Kidney glomerular epithelial cell (primary cell): ENCODE measurements around the gene TXNDC15.
"Not testable (repeated sequence)": the region's sequence is repeated elsewhere in the genome, so short reads cannot be mapped to it uniquely, and the experiment has no call there.

Source experiments
- DNase-seq: peaks from one replicate; lab custom pipeline; 2025; lab: John Stamatoyannopoulos, UW

TXNDC15 gene

DNA sequence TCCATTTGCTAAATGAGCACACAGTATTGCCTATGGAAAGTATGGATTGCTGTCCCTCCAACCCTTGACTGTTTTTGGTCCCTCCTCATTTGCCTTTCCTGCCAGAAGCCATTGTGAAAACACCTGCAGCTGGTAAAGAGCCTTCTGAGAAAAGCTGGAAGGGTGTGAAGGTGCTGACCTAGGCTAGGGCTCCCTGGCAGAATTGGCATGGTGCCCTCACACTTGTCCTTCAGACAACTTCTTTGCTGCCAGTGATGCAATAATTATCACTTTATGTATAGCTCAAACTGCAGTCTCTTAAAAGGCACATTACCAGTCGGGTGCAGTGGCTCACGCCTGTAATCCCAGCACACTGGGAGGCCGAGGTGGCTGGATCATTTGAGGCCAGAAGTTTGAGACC, 4.2 kb downstream of the TXNDC15 start:
- no peak for DNase-seq

DNA sequence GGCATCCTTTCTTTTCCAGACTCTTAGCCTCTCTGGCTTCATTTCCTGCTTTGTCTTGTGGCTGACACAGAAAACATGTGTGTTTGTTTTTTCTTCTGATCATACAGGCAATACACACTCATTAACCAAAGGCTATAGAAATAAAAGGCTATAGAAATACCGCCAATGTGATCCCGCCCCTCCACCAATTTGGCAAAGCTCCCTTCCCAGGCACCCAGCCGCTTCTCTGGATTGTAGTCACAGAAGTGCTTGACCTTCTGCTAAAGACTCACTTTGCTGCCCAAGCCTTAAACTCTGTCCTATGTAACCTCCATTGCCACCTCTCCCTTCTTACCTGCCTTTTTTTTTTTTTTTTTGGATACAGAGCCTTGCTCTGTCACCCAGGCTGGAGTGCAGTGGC, 5.3 kb downstream of the TXNDC15 start:
- DNase-seq, result no peak

DNA sequence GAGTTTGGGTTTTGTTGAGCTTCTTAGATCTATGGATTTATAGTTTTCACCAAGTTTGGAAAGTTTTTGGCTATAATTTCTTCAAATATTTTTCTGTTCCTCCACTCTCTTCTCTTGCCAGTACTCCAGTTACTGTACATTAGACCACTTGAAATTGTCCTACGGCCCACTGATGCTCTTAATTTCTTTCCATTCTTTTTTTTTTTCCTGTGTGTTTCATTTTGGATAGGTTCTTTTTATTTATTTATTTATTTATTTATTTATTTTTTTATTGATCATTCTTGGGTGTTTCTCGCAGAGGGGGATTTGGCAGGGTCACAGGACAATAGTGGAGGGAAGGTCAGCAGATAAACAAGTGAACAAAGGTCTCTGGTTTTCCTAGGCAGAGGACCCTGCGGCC, 6.8 kb downstream of the TXNDC15 start:
- not testable (repeated sequence) for DNase-seq

DNA sequence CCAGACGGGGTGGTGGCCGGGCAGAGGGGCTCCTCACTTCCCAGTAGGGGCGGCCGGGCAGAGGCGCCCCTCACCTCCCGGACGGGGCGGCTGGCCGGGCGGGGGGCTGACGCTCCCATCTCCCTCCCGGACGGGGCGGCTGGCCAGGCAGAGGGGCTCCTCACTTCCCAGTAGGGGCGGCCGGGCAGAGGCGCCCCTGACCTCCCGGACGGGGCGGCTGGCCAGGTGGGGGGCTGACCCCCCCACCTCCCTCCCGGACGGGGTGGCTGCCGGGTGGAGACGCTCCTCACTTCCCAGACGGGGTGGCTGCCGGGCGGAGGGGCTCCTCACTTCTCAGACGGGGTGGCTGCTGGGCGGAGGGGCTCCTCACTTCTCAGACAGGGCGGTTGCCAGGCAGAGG, 7.5 kb downstream of the TXNDC15 start:
- not testable (repeated sequence) for DNase-seq

DNA sequence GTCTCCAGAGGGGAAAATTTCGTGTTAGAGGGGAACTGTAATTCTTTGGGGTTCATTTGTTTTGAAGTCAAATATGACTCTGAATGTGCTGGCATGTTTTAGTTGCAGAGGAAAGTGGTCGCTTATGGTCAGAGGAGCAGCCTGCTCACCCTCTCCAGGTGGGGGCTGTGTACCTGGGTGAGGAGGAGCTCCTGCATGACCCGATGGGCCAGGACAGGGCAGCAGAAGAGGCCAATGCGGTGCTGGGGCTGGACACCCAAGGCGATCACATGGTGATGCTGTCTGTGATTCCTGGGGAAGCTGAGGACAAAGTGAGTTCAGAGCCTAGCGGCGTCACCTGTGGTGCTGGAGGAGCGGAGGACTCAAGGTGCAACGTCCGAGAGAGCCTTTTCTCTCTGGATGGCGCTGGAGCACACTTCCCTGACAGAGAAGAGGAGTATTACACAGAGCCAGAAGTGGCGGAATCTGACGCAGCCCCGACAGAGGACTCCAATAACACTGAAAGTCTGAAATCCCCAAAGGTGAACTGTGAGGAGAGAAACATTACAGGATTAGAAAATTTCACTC, 13.5 kb downstream of the TXNDC15 start:
- DNase-seq, result no peak

DNA sequence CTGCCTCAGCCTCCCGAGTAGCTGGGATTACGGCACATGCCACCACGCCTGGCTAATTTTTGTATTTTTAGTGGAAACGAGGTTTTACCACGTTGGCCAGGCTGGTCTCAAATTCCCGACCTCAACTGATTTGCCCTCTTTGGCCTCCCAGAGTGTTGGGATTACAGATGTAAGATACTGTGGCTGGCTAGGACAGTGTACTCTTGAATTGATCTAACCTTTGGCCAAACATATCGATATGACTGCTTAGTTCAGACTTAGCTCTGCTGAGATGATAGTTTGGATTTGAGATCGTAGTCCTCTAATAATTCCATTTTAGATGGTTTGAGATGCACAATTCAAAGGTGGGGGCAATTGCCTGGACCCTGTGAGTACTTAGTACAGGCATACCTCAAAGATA, 15.2 kb downstream of the TXNDC15 start:
- DNase-seq, result no peak

DNA sequence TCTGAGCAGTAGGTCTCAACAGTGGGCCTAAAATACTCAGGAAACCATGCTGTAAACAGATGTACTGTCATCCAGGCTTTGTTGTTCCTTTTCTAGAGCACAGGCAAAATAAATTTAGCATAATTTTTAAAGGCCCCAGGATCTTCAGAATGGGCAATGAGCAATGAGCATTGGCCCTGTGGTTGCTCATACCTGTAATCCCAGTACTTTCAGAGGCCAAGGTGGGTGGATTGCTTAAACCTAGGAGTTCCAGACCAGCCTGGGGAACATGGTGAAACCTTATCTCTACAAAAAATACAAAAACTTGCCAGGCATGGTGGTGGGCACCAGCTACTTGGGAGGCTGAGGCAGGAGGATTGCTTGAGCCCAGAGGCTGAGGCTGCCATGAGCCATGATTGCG, 17.3 kb downstream of the TXNDC15 start:
- DNase-seq, result no peak

DNA sequence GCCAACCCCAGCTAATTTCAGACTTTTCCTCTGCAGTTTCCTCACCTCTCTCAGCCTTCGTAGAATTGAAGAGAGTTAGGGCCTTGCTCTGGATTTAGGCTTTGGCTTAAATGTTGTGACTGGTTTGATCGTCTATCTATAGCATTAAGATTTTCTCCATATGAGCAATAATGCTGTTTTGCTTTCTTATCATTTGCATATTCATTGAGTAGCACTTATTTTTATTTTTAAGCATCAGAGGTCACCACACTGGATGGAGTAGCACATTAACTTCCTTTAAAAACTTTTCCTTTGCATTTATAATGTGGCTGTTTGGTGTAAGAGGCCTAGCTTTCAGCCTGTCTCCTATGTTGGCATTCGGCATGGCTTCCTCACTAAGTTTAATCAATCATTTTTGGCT, 18.1 kb downstream of the TXNDC15 start:
- DNase-seq, result no peak

DNA sequence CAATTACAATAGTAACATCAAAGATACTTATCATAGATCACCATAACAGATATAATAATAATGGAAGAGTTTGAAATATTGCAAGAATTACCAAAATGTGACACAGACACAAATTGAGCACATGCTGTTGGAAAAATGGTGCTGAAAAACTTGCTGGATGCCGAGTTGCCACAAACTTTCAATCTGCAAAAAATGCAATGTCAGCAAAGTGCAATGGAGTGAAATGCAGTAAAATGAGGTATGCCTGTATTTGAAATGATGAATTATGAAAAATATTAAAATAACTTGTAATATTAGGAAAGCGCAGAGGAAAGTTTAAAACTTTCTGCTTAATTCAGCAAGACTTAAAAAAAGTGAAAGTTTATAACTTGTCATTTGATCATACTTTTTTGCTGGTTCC, 18.8 kb downstream of the TXNDC15 start:
- no peak for DNase-seq

DNA sequence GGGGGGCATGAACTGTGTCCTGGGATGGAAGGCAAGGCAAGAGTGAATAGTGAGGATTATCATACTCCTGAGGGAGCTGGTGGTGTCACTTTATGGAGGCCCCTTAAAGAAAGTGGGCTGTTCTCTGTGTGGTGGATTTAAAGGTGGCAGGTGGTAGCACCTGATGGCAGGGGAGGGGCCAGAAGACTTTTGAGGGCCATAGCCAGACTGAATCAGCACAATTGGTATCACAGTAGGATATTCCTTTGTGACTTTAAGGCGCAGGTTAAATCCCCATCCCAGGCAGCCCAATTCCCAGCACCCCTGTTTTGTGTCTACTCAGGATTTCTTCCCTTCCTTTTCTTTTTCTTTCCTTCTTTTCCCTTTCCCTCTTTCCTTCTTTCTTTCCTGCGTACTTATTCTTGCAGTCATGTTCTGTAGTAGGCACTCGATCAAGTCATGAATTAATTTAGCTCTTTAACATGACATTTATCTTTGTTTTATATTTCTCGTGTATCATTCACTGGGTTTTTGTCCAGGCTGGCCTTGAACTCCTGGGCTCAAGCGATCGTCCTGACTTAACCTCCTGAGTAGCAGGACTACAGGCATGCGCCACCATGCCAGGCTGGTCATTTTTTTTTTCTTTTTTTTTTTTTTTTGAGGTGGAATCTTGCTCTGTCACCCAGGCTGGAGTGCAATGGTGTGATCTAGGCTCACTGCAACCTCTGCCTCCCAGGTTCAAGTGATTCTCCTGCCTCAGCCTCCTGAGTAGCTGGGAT, 19.8 kb downstream of the TXNDC15 start:
- DNase-seq, result no peak

DNA sequence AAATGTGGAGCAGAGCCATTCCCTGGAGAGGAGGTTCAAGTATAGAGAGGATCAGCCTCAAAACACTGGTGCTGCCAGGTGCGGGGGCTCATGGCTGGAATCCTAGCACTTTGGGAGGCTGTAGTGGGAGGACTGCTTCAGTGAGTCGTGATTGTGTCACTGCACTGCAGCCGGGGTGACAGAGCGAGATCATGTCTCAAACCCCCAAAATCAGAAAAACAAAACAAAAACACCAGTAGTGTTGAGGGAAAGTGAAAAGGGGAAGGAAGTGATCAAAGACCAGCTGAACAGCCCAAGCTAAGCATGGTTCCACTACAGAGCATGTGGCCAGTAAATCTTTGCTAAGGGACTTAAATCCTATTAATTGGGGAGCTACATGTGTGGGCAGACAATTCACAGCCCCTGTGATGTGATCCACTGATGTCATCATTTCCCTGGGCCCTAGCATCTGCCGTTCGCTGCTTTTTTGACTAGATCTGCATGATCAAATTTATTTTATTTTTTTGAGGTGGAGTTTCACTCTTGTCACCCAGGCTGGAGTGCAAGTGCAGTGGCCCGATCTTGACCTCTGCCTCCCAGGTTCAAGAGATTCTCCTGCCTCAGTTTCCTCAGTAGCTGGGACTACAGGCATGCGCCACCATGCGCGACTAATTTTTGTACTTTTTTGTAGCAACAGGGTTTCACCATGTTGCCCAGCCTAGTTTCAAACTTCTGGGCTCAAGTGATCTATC, 28.1 kb downstream of the TXNDC15 start:
- DNase-seq, result no peak

DNA sequence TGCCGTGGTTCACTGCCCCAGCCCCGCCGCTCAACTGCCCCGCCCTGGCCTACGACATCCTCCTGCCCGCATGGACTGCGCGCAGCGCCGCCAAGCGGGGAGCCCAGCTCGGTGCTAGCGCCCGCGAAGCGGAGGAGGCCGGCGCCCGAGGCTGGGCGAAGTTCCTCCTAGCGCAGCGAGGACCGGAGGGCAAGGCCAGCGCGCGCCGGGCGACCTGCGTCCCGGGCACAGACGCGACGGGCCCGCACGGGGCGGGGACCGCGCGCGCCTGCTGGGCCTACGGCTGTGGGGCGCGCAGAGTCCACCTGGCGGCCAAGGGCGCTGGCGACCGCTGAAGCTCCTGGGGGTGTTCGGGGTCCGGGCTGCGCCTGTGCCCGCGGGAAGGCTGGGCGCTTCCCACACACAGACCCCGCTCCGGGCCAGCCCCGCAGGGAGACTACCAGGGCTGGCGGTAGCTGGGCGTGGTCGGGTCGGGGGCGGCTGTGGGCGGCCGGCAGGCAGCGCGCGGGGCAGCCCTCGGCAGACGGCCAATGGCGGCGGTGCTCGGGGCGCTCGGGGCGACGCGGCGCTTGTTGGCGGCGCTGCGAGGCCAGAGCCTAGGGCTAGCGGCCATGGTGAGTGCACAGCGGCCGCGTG, 30.6 kb downstream of the TXNDC15 start, which contains the start of gene PCBD2:
Gene PCBD2, plus strand, starts transcription at position 522 of the 636 bp plus-strand sequence. Its CDS starts 9 bp downstream, at position 531.
- peak; percentile 69 for DNase-seq

DNA sequence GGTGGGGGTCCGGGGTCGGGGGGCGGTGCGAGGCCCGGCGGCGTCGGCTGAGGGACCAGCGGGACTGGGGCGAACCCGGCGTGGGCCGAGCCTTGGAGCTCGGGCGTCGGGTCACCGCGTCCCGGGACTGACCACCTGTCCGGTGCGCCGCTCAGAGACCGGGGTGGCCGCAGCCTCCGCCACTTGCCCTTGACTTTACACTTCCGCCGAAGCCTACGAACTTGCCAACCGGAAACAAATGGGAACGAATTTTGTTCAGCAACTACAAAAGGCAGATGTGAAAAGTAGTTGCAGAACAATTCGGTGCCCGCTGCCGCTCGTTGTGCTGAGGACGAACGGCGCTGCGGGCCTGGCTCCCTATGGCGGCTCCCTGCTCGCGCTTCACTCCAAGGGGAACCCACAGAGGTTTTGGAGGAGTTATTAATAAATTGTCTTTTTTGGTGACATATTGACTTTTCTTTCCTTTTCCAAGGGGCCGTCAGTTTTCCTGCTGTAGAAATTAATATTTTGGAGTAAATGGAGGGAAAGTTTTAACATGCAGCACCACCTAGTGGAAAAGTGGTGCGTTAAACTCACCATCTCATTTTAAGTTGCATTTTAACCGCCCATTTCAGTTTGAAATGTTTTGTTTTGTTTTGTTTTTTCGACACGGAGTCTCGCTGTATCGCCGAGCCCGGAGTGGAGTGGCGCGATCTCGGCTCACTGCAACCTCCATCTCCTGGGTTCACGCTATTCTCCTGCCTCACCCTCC, 31.2 kb downstream of the TXNDC15 start:
- DNase-seq, result peak; percentile 84

DNA sequence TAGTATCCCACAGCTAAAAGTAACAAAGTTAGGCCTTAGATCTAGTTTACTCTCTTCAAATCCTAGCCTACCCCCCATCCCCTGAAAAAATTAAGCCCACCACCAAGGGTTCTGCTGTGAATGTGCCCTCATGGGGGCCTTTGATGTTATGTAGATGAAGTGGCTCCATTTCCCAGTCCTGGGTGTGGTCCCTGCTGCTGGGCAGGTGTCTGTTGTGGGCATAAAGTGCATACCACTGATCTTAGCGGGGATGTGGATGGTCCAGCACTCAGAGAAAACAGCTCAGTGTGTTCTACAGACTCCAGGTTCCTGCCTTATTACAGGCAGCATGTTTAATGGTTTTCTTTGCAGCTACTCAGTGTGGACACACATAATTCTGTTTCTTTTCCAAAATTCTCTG, 32.6 kb downstream of the TXNDC15 start:
- no peak for DNase-seq

DNA sequence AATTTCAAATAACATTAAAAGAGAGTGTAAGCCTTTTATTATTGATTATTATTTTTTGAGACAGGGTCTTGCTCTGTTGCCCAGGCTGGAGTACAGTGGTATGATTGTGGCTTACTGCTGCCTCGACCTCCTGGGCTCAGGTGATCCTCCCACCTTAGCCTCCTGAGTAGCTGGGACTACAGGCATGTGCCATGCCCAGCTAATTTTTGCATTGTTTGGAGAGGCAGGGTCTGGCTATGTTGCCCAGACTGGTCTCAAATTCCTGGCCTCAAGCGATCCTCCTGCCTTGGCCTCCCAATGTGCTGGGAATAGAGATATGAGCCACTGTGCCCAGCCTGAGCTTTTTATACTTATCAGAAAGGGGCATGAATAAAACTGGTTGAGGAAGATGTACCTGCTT, 36.6 kb downstream of the TXNDC15 start:
- not testable (repeated sequence) for DNase-seq

DNA sequence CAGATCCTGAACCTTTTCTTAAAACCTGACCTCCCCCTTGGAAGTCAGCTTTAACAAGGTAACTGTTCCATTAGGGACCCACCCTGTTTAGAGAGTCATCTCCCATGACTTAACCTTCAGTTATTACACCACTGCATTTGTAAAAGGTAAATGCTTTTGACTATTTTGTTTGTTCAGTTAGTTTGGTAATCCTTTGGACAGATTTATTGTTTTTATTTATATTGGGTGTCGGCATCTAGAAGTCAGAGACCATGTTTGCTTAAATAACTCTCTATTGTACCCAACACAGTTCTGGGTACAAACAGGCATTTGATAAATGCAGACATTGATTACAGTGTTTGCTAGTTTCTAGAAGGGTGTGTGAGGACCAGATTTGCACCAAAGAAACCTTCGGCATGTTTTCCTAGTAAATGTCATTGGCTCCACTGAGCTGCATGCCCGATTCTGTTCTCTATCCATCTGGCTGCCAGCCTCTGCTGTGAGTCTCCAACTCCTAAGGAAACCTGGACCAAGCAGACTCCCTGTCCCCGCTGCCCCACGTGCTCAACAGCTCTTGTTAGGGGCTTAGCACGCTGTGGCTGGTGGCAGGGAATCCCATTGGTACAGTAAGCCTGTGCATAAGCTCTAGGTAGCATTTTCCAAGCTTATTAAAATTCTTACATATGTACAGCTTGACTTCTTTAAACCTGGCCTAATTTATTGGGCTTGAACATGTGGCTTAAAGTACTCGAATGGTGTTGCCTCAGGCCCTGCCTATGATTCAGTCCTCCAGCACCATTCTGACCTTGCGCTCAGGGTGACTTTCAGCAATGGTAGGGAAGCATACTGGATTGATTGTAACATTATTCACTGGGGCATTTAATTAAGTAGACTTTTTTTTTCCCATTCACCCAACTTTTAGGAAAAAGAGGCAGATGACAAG, 37.4 kb downstream of the TXNDC15 start:
- no peak for DNase-seq

DNA sequence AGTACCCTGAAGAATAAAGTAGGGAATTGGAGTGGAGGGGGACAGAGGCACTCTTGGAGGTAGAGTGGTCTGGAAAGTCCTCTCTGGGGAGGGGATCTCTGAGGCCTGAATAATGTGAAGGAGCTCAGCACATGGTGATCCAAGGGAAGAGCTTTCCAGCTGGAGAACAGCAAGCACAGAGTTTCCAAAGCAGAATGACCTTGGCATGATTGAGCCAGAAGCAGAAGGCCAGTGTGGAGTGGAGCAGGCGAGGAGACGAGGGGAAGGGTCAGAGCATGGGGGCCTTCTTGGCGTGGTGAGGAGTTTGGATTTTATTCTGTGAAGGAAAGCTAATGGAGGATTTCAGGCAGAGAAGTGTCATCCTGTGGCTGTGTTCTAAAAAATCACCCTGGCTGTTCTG, 39.1 kb downstream of the TXNDC15 start:
- DNase-seq, result no peak

DNA sequence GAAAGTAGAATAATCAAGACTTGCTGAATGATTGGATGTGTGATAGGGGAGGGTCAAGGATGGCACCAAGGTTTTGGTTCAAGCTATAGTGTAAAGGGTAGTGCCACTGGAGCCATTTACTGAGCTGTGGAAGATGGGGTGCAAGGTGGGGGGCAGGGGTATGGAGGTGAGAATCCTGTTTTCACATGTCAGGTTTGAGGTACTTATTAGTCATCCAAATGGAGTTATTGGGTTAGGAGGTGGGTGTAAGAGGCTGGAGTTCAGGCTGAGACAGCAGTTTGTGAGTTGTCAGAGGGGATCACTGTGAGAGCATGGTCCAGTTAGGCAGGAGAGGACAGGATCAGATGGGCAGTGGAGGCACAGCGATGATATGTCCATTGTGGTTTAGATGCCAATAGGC, 39.6 kb downstream of the TXNDC15 start:
- DNase-seq, result no peak

DNA sequence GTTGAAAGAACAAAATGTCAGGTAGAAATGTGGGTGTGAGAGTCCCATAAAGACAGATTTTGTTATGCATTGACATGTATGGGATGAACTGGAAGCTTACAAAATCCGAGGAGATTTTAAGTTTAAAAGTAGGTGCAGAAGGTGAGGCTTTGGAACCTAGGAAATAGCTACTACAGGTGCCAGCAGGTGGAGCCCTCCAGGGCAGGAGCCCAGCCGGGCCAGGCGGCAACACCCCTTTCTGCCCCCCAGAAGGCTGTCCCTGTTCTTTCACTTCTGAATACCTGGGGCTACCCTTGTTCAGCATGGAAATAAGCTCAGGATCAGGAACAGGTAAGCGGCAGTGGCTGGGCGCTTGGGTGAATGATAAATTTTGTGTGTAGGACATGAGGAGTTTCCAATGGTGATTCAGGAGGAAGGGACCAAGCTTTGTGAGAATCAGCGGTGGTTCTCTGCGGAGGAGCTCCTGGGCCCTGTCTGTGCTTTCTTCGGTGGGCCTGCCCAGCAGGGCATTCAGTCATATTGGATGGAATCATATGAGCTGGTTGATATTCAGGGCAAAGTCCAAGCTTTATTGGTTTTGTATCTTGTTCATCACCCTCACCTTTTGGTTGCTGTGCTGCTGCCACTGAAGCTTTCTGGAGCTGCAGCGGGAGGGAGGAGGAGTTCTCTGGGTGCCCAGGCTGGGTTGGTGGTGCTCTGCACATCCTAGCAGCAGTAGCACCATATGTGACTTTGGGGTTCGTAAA, 43.1 kb downstream of the TXNDC15 start:
- DNase-seq, result no peak

DNA sequence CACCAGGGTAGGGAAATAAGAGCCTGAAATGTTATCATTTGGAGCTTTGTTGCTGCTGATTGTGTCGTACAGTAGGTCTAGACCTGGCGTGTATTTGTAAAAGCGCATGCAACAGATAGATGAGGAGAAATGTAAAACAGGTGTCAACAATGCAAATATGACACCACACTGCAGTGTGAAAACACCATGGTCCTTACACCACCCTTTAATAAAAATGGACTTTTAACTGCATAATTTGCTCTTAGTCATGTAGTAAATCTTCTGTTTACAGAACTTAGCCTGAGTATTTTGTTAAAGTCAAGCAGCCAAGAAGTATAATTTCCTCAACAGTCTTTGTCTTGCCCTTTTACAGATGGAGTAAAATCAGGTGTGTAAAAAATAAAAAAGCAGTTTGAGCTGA, 44.7 kb downstream of the TXNDC15 start:
- DNase-seq, result no peak
